DMS79 (cell line): ENCODE results near the gene ACY1.

Experiments used
- DNase-seq: peaks from one replicate; lab custom pipeline; 2025; lab: John Stamatoyannopoulos, UW

Gene ACY1

DNA sequence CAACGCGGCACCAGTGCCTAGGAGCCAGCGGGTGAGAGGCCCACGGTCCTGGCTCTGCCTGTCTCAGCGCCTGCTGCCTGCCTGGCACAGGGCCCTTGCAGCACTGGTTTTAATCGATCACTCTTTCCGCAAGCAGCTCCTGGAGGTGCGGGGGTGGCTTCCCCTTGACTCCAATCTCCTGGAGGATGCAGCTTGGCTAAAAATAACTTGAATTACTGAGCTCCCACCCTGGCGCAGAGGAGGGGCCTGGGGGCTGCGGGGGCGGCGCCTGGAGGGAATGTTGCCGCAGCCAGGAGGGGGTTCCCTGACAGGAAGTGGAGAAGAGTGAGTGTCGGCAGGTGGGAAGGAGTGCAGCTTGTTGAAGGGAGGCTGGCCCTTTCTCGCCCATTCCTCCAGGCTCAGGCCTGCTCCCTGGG lies 22.2 kb downstream of the ACY1 start:
- DNase-seq: peak; percentile 61

DNA sequence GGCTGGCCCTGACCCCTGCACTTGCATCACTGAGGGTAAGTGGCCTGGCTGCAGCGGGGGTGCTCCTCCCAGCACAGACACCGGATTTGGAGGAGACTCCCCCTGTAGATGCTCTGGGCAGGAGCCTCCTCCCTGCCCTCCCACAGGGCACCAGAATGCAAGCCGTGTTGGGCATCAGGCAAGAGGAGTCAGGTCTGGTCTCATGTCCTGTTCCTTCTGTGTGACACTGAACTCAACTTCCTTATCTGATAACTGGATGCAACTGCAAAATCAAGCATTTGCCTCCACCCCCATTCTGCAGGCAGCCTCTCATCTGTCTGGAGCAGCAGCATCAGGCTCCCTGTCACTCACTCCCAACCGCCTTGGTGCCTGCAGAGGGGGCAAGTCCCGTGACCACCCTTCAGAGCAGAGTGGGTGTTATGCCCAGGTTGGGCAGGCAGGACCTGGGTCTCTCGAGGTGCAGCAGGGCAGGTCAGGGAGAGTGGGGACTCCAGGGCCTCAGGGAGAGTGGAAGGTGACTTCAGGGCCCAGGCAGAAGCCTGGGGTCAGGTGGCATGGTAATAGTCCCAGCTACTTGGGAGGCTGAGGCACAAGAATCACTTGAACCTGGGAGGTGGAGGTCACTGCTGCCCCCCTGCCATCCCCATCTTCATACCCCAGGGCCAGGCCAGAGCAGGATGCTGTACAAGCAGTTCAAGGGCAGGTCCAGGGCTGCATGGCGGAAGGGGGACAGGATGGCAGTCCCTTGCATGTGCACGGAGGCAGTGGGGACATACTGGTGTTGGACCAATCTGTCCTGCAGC lies 22.9 kb downstream of the ACY1 start:
- no peak for DNase-seq

DNA sequence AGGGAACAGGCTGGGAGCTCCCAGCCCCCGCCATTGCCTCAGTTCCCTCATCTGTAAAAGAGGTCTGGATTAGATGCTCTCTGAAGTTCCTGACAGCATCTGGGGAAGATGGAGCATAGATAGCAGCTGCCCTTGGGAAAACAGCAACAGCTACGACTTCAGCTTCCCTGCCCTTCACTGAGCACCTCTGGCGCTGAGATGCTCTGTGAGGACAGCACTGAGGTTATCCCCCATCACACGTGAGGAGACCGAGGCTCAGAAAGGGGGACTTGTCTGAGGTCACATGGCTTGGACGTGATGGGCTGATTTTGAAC lies 23.4 kb downstream of the ACY1 start:
- no peak for DNase-seq

DNA sequence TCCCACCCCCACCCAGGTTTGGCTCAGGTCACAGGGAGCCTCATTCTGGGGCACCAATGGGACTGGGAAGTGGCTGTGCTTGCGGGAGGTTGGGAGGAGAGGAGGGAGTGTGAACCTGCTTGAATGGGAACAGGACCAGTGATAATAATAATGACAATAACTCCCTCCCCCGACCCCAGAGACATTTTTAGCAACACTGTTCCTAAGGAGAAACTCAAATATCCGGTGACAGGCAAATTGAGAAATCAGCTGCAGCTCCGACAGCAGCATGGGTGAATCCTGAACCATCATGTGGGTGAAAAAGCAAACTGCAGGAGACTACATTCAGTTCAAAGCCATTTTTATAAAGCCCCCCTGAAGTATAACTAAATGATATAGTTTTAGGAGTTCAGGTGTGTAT lies 24.0 kb downstream of the ACY1 start:
- no peak for DNase-seq

DNA sequence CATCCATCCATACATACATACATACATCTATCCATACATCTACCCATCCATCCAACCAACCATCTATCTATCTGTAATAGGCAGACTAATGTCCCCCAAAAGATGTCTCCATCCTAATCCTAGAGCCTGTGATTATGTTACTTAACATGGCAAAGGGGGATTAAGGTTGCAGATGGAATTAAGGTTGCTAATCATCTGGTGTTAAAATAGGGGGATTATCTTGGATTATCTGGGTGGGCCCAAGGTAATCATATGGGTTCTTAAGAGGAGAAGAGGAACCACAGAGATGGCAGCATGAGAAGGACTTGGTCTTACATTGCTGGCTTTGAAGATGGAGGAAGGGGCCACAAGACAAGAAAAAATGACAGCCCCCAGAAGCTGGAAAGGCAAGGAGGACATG lies 27.1 kb downstream of the ACY1 start:
- no peak for DNase-seq

DNA sequence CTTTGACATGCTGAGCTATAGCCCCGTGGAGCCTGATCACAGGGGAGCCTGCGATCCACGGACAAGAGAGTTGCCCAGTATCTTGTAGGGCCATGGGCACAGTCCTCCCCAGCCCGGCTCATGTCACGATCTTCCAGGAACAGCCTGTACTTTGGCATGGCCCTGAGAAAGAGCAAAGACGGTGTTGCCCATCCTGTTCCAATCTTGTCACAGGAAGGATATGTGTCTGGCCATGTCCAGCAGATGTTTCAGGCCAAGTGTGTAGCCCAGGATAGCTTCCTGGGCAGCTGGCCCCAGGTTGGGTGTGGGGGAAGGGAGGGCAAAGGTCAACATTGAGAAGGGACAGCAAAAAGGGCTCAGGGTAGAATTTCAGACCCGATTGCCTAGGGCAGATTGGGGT lies 29.4 kb downstream of the ACY1 start:
- DNase-seq: no peak

DNA sequence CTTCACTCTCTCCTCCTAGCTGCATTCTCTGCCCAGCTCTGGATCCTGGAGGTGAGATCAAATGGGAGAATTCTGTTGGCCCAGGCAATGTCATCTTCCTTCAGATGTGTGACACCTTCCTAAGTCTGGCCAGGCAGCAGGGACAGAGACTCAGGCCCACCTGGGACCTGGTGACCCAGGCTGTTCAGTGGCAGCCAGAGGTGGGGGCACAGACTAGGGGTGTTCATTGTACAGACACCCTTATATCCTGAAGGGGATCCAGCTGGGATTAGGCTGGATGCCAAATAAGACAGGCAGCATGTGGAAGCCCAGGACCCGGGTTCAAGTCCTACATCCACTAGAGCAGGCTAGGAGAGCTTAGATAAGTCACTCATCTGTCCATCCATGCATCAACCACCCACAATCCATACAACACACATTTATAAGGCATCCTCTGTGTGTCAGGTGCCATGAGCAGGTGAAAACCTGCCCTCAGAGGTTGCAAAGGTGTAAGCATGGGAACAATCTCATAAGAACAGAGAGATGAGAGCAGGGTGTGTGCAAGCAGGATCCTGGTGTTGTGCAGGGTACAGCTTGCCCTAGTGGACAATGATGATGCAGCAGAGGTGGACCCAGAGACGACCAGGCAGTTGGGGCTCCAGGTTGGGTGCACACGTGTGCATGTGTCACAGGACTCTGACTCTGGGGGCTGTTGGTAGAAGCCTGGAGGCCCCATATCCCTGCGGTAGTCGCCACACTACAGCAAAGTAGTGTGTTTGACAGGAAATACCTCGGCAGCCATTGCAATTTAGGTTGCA lies 30.7 kb downstream of the ACY1 start:
- DNase-seq: no peak

DNA sequence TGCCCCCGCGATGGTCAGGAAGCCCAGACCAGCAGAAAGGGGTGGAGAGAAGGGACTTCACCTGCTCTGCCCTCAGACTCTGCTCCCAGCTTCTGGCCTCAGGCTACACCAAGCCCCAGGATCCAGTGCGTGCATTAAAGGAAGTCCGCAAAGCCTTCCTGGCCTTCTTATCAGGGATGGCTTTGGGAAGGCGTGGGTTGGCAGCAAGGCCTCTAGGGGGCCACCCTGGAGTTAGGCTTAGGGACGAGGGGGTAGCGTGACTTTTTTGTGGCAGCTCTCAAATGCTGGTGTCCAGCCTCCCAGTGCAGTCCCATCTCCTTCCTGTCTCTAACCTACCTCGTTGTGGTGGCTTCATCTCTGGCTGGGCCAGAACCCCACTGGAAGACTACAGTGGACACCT lies 31.3 kb downstream of the ACY1 start:
- no peak for DNase-seq

DNA sequence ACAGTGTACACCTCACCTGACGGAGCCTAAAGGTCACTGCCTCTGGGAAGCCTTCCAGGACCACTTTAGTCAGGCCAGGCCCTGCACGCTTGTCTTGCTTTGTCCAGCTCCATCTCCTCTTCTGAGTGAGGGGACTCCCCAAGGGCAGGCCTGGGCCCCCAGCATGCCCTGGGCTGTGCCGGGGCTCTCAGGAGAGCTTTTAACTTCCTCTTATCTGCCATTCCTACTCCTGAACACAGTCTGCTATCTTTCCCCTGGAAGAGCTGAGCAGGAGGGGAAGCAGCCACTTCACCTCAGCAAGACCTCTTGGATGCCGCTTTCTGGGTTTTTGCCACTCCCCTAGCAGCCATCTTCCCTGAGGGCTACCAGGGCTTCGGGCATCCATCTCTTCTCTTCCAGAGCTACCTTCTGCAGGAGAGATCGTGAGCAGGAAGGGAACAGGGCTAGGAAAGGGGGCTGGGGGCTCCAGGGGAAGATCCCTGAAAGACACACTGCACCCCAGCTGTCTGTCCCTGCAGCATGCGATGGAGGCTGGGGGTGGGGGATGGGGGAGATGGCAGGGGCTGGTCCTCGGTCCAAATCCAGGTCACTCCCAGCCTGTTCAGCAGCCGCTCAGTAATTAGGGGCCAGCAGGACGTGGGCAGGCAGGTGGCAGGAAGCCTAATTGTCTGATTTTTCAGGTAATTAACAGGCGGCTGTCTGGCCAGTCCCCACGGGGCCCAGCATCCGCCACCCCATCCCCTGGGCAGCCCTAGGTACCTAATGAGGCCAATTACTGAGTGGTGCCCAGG lies 32.3 kb downstream of the ACY1 start:
- no peak for DNase-seq

DNA sequence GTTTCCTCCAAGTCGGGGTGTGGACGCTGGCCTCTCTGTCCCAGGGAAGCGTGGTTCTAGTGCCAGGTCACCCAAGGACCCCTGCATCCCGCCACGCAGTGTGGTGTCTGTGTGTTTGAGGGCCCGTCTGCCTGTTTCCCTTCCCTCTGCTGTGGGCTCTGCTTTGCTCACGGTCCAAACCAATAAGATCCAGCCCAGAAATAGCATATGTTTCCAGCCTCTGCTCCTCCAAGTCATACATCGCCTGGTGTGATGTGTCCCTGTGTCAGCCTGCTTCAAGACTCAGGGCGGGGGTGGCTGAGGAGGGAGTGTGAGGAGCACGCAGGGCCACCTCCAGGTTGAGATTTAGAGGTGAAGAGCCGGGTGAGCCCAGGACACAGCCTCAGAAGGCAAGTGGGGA lies 34.3 kb downstream of the ACY1 start:
- DNase-seq: no peak

DNA sequence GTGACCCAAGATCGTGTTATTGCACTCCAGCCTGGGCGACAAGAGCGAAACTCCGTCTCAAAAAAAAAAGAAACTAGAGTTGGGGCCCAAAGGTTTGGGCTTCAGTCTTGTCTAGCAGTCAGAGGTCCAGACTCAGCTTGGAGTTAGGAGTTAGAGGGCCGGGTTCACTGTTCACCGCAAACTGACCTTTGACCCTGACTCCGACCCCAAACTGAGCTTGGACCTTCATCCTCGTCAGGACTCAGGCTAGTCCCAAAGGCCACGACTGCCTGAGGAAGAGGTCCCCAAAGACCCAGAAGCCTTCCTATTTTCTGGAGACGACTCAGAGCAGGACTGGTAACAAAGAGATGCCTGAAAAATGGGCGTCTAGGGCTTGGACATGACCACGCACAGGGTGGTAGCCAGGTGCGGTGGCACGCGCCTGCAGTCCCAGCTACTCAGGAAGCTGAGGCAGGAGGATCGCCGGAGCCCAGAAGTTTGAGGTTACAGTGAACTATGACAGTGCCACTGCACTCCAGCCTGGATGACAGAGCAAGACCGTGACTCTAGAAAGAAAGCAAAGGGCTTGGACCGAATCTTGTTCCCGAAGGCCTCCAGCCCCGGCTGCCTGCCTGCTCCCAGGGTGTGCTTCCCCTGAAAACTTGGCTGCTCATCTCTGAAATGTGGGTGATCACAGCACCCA lies 35.1 kb downstream of the ACY1 start:
- no peak for DNase-seq

DNA sequence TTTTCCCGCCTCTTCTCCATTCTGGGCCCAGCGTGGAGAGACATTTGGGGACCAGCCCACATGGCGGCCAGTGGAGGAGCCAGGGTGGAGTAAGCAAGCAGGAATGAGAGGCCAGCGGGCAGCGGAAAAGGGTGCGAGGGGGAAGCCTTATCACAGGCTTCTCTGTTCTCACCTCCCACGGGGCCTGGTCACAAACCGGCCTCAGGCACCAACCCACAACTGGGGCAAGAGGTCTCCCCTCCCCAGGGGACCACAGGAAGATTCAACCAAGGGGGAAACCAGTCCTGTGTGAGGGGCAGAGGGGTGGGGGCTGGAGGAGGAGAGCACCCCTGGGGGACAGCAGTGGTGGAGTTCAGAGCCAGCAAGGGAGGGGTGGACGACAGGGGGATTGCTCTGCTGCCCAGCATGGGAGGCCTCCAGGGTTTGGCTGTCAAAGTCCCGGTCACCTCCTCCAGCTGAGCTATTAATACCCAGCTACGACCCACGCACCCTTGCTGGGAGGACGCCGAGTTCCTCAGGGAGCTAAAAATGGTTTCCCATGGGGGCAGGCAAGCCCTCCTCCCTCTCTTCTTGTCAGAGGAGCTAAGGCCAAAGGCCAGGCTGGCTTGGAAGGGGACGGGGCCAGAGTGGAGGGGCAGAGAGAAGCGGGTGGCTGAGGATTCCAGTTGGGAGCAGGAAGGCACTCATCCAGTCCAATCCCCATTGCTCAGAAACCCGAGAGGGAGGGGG lies 36.2 kb downstream of the ACY1 start:
- no peak for DNase-seq

DNA sequence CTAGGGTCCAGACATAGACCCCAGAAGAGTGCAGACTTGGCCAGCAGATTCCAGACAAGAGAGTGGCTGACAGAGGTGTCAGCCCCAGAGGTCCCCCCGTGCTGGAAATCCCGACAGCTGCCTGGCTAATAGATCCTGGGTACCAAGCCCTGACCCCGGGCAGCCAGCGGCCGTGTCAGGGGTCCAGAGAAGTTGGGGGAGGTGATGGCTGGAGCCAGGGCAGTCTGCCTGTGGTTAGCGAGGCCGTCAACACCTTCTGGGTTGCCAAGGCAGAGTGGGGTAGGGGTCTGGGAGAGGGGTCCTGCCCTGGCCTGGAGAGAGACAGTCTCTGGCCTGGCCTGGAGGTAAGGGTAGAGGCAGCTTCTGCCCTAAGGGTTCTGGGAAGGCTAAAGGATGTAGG lies 37.5 kb downstream of the ACY1 start:
- DNase-seq: no peak

DNA sequence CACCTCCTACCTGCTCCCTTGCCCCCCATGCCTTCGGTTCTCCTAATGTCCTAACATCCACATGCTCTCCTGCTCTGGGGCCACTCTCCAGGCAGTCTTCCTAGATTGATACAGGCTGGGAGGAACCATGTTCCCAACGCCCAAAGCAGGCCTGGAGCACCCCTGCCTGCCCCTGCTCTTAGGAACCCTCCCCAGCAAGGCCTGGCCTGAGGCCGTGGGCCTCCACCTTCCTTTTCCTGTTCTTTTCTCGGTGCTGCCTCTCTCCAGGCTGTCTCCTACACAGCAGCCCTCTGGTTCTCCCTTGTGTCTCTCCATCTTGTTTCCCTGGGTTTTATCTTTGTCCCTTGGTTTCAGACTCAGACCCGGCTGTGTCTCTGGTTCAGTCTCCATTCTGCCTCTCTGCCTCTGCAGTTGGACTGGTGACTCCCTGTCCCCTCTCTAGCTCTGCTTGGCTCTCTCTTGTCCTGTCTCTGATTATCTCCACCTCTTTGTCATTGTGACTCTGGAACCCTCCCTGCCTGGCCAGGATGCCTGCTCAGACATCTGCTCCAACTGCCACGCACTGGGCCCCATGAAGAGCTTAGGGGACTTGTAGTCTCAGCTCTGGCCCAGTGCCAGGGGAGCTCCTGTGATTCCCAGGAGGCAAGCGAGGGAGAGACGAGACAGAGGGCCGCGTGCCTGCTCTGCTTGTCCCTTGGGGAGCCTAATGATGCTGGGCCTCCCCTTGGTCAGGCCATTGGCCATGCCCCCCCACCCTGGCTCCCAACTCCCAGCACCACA lies 38.3 kb downstream of the ACY1 start:
- DNase-seq: no peak

DNA sequence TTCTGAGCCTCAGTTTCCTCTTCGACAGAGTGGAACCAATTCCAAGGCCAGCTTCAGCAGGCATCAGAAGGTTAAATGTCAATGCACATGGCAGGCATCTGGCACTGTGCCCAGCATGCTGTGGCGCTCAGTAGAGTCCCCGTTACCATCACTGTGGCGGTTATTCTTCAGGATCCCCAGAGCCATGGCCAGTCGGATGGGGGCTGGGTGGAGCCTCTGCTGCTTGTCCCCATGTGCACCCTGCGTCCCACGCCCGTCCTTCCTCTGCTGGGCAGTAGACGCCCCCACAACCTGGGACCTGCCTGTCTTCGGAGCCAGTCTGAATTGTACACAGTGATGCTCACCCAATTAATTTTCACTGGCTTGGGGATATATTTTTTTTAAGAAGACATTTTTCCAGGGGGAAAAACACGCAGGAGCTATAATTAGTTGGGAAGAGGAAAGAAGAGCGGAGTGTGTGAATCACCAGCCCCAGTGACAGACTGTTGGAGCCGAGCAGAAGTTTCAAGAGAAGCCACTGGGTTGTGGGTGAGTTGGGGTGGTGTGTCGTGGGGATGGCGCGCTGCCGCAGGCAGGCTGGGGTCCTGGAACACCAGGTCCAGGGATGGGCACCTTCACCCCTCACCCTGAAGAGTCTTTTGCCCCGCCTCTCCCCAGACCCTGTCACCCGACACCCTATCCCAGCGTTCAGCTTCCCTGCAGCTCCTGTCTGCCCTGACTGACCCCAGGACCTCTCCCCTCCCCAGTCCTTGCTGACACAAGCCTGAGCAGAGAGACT lies 39.2 kb downstream of the ACY1 start:
- no peak for DNase-seq

DNA sequence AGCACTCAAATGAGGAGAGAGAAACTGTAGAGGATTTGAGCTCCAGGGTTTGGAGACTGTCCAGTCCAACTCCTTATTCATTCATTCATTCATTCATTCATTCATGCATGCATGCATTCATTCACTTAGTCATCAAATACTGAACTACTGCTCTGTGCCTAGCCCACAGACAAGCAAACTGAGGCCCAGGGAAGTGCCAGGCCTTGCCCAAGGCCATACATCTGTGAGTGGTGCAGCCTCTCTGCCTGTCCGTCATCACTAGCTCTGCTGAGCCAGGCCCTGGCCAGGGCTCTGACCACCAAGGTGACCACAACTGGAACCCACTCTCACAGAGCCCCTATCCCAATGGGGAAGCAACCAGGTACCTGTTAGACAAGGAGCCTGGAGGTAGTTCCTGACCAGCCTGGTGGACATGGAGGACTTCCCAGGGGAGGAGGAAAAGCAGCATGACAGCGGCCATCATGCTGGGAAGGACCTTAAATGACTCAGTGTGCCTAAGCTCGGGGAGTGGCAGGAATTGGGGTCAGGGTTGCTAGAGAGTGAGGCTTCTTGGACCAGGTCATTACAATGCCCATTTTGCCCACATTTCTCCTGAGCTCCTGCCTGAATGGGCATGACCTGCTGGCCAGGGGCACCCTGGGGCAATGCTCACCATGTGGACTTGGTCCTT lies 39.9 kb downstream of the ACY1 start:
- no peak for DNase-seq

DNA sequence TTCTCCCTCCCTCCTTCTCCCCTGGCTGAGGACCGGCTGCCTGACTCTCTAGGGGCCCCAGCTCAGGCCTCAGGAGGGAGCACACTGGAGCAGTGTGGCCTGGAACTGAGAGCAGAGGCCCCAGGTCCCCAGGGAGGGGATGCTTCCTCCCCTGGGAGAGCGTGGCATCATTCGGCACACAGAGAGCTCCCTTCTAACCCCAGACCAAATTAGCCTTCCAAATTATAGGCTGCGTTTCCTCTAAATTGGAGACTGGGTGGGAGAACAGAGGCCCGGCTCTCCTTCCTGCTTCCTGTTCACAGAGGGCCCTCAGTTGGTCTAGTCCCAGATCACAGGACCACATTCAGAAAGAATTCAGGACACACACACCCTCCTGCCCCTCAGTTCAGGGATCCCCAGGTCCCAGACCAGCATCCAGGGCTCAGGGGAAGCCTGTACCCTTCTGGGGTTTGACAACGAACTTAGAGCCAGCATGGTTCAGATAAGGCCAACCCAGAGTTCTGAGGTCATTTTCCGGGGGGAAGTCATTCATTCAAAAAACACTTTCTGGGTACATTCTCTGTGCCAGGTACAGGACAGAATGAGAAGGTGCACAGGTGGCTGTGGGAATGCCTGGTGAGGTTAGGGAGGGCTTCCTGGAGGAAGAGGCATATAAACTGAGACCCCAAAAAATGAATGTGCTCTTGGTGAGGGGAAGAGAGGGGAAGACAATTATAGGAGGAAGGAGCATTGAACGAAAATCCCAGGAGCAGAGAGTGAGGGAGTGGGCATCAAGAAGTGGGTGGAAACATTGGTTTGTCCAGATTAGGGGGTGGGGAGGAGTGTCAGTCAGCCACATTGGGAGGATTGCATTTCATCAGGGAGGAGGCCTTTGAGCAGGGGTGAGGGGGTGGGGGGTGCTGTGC lies 40.8 kb downstream of the ACY1 start:
- no peak for DNase-seq

DNA sequence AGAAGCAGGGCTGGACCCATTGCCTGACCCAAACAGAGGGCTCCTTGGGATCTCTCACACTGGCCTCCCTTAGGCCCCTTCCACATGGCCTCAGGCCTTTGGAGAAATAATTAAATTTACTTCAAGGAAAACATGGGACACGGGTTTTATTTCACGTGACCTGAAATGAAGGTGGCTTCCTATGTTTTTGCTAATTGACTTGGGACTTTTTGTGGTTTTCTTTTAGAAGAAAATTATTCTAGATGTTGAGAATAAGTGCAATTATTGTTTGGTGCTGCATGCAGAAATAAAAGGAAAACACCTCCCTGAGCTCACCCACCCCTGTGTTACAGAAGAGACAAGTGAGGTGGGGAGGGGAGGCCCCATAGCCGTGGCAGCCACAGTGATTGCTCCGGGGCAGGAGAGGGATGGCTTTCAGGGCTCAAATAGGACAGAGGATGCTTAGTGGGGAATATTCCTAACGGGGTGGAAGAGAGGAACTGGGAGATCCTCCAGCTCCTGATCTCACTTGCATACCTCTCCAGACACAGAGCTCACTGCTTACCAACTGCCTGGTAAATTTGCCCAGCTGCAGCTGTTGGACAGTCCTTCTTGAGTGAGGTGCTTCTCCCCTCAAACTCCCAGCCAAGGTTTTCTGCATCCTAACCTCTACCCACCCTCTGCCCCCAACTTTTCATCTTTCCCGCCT lies 41.6 kb downstream of the ACY1 start:
- DNase-seq: no peak
